Measurements from ENCODE around the gene TNIK. TPM values are rescaled to one million over a fixed set of nuclear protein-coding genes. Genes with fewer than 3 reads are reported as not detected.

TNIK gene
- total RNA-seq, 2 donors from 2014 or later, result 32.2 to 43.2 TPM

- Mint-ChIP-seq H3K4me3 (no peak overlapping the region), H3K36me3 (ENCODE audit: insufficient read depth in 2 of 2) (peaks cover 13 to 27% of the 10 kb centered on the region in 2 donors), H3K27ac (no peak overlapping the region), H3K9me3 (peaks cover 3% of the 10 kb centered on the region in 2 donors), H3K27me3 (ENCODE audit: low read depth) (no peaks in the 10 kb centered on the region), H3K4me1 (ENCODE audit: low read depth) (peaks cover 28% of the 10 kb centered on the region)
- DNase-seq (no peak), ATAC-seq (replicated peaks in 1 of 2) (no peak)
Observed at GRCh38 chr3:171340434-171340833, 119.8 kb downstream of the TNIK start.

GRCh38 chr3:171339598-171339997, 120.6 kb downstream of the TNIK start:
- H3K4me1 Mint-ChIP-seq (ENCODE audit: low read depth), result peaks cover 22% of the 10 kb centered on the region
- H3K27ac Mint-ChIP-seq, result no peak overlapping the region
- peaks cover 3% of the 10 kb centered on the region in 2 donors for H3K9me3 Mint-ChIP-seq
- H3K4me3 Mint-ChIP-seq, result no peak overlapping the region
- no peaks in the 10 kb centered on the region for H3K27me3 Mint-ChIP-seq (ENCODE audit: low read depth)
- ATAC-seq (replicated peaks in 1 of 2) (no peak), DNase-seq (no peak)
- H3K36me3 Mint-ChIP-seq (ENCODE audit: insufficient read depth in 2 of 2), result peaks cover 9 to 19% of the 10 kb centered on the region in 2 donors

DNA sequence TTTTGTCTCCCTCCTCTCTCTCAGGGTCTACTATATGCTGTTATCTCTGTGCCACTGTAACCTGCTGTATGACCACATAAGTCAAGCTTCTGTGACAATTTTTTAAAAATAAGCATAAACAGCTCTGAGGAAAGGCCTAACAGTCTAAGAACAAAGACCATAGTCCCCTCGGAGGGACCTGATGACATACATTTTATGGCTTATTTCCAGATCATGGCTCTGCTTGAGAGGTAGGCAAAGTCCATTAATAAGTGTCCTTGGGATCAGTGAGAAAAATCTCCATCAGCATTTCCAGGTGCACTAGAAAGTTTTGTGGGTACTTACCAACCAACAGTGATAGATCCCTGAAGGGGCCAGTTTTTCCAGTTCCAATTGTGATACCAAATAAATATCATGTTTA, 123.8 kb downstream of the TNIK start:
- H3K4me3 Mint-ChIP-seq, result no peak overlapping the region
- peaks cover 0 to 1% of the 10 kb centered on the region in 2 donors for H3K9me3 Mint-ChIP-seq
- no peak overlapping the region for H3K27ac Mint-ChIP-seq
- peaks cover 17% of the 10 kb centered on the region for H3K4me1 Mint-ChIP-seq (ENCODE audit: low read depth)
- ATAC-seq (replicated peaks in 1 of 2), result no peak
- DNase-seq, result no peak
- peaks cover 0 to 1% of the 10 kb centered on the region in 2 donors for H3K36me3 Mint-ChIP-seq (ENCODE audit: insufficient read depth in 2 of 2)
- H3K27me3 Mint-ChIP-seq (ENCODE audit: low read depth), result no peaks in the 10 kb centered on the region

GRCh38 chr3:171335559-171335958, 124.6 kb downstream of the TNIK start:
- H3K27me3 Mint-ChIP-seq (ENCODE audit: low read depth), result no peaks in the 10 kb centered on the region
- no peak overlapping the region for H3K27ac Mint-ChIP-seq
- peaks cover 0 to 1% of the 10 kb centered on the region in 2 donors for H3K36me3 Mint-ChIP-seq (ENCODE audit: insufficient read depth in 2 of 2)
- no peak for ATAC-seq (replicated peaks in 1 of 2)
- DNase-seq, result no peak
- peaks cover 25% of the 10 kb centered on the region for H3K4me1 Mint-ChIP-seq (ENCODE audit: low read depth)
- no peak overlapping the region for H3K4me3 Mint-ChIP-seq
- H3K9me3 Mint-ChIP-seq, result peaks cover 0 to 1% of the 10 kb centered on the region in 2 donors

- Mint-ChIP-seq H3K4me3 (no peak overlapping the region), H3K9me3 (peaks cover 0 to 1% of the 10 kb centered on the region in 2 donors), H3K27me3 (ENCODE audit: low read depth) (no peaks in the 10 kb centered on the region), H3K4me1 (ENCODE audit: low read depth) (peaks cover 30% of the 10 kb centered on the region), H3K27ac (no peak overlapping the region), H3K36me3 (ENCODE audit: insufficient read depth in 2 of 2) (peaks cover 0 to 1% of the 10 kb centered on the region in 2 donors)
- ATAC-seq (replicated peaks in 1 of 2) (no peak), DNase-seq (no peak)
Observed at GRCh38 chr3:171334465-171334811, 125.8 kb downstream of the TNIK start.

DNA sequence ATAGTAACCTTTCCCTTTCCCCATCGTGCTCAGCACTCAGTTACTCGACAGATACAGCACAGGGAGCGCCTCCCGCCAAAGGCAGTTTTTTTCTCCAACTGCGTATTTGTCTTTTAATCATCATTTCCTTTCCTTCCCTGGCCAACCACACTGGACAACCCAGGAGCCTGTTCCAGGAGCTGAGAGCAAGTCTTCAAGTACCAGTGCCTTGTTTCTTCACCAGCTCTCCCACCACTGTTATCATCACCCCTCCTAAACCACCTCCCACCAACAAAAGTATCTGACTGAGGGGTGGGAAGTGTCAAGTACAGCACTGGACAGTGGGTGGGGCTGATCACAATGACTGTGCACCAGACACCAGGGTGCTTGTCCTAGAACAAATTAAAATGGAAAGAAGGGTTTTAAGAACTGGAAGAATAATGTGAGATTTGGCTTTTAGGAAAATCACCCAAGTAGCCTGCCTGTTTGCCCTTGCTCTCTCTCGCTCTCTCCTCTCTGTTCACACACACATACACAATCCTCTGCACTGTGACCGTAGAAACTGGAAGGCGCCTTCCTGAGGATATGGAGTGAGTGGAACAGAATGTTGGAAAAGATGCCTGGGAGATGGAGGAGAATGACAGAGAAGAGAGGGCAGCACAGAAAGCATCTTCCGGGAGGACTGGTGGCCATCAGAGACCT, 126.3 kb downstream of the TNIK start:
- Mint-ChIP-seq H3K27me3 (ENCODE audit: low read depth) (no peaks in the 10 kb centered on the region), H3K4me3 (no peak overlapping the region), H3K4me1 (ENCODE audit: low read depth) (peaks cover 32% of the 10 kb centered on the region), H3K36me3 (ENCODE audit: insufficient read depth in 2 of 2) (peaks cover 0 to under 1% of the 10 kb centered on the region in 2 donors), H3K9me3 (peaks cover 0 to 1% of the 10 kb centered on the region in 2 donors), H3K27ac (no peak overlapping the region)
- ATAC-seq (replicated peaks in 1 of 2) (no peak), DNase-seq (no peak)

DNA sequence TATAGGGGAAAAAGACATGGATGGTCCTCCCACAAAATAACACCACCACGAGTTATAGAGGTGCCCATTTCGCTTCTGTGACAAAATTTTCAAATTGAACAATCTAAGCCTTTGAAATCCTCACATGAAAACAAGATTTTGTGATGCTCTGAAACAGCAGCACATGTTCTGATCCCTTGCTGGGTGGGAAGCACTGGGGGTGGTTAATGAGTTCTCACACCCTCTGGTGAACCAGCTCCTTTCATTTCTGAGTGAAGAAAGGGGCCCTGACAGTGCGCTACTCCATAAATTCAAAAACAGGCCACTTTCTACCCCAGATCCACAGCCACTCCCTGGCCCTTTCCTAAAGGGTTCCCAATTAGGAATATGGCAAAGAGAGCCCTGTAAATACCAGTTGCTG, 129.3 kb downstream of the TNIK start:
- peaks cover 38% of the 10 kb centered on the region for H3K4me1 Mint-ChIP-seq (ENCODE audit: low read depth)
- H3K27ac Mint-ChIP-seq, result no peak overlapping the region
- peaks cover 0 to 1% of the 10 kb centered on the region in 2 donors for H3K9me3 Mint-ChIP-seq
- ATAC-seq (replicated peaks in 1 of 2) (no peak), DNase-seq (no peak)
- no peaks in the 10 kb centered on the region for H3K36me3 Mint-ChIP-seq (ENCODE audit: insufficient read depth in 2 of 2)
- H3K4me3 Mint-ChIP-seq, result peak overlapping the region in 1 of 2 donors; percentile 12
- no peaks in the 10 kb centered on the region for H3K27me3 Mint-ChIP-seq (ENCODE audit: low read depth)

- no peak overlapping the region for H3K27ac Mint-ChIP-seq
- H3K9me3 Mint-ChIP-seq, result peaks cover 0 to 1% of the 10 kb centered on the region in 2 donors
- H3K4me1 Mint-ChIP-seq (ENCODE audit: low read depth), result peaks cover 39% of the 10 kb centered on the region
- no peak overlapping the region for H3K4me3 Mint-ChIP-seq
- H3K27me3 Mint-ChIP-seq (ENCODE audit: low read depth), result no peaks in the 10 kb centered on the region
- DNase-seq, result no peak
- no peak for ATAC-seq (replicated peaks in 1 of 2)
- H3K36me3 Mint-ChIP-seq (ENCODE audit: insufficient read depth in 2 of 2), result no peaks in the 10 kb centered on the region
Observed at GRCh38 chr3:171329746-171330145, 130.5 kb downstream of the TNIK start.

- Mint-ChIP-seq H3K4me1 (ENCODE audit: low read depth) (peaks cover 34% of the 10 kb centered on the region), H3K27ac (no peak overlapping the region), H3K36me3 (ENCODE audit: insufficient read depth in 2 of 2) (peaks cover 2 to 3% of the 10 kb centered on the region in 2 donors), H3K27me3 (ENCODE audit: low read depth) (no peaks in the 10 kb centered on the region), H3K9me3 (peaks cover 2 to 3% of the 10 kb centered on the region in 2 donors), H3K4me3 (peak overlapping the region in 1 of 2 donors; percentile 49)
- ATAC-seq (replicated peaks in 1 of 2) (peak; percentile 53 to 76), DNase-seq (peak; percentile 20 to 46)
Observed at GRCh38 chr3:171328419-171329082, 131.7 kb downstream of the TNIK start.

DNA sequence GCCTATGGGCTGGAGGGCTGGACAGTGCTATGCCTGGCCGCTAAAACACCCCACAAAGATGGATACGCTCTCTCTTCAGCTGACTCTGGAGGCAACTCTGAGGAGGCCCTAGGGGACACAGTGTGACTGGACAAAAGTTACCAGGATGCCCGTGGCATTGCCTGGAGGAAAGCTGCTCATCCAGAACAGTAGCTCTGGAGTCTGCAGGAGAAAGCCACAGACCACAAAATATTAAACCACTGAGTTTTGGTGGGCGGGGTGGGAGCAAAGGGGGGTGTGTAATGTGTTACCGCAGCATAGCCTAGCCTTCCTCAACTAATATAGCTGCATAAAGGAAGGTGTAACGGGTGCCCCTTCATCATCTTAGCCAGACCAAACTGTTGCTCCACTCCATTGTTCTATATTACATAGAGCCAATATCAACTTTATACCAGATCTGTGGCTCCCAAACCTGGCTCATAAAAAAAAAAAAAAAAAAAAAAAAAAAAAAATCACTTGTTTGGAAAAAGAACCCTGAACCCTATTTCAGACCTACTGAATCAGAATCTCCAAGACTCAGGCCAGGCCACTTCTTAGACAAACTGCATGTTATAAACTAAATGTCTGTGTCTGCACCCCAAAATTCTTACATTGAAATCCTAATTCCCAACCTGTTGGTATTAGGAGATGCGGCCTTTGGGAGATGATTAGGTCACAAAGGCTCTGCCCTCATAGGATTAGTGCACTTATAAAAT, 132.6 kb downstream of the TNIK start:
- Mint-ChIP-seq H3K36me3 (ENCODE audit: insufficient read depth in 2 of 2) (peaks cover 2 to 3% of the 10 kb centered on the region in 2 donors), H3K4me1 (ENCODE audit: low read depth) (peaks cover 34% of the 10 kb centered on the region), H3K27me3 (ENCODE audit: low read depth) (no peaks in the 10 kb centered on the region), H3K9me3 (peaks cover 2 to 3% of the 10 kb centered on the region in 2 donors), H3K27ac (no peak overlapping the region), H3K4me3 (no peak overlapping the region)
- peak in 1 of 2 donors; percentile 9 for ATAC-seq (replicated peaks in 1 of 2)
- no peak for DNase-seq

DNA sequence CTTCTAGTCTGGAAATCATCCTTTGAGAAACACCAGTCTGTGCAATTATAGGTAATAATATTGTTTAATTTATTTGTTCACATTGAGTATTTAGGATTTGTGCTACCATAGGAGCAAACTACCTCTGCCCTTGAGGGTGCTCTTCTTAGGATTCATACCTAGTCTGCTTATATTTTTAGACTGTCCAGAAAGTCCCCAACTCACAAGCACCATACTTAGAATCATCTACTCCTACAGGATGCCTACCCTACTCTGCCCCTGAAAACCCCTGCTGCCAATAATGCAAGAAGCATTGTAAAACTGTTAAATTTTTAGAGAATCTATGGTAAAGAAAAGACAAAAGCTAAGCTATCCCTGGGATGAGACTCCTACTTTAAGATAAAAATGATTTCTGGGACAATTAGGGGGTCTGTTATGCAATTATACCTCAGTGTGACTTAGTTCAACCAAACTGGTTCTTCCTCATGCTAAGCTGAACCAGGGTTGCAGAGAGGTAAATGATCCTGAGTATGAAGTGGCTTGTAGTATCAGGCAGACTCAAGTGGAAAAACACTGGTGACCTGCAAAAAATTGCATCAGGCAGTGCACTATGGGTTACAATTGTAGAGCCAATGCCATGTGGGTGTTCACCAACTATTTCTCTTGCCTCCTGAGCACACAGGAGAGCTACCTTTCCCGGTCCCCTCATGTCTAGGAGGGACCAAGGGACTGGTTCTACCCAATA, 133.3 kb downstream of the TNIK start:
- H3K4me3 Mint-ChIP-seq, result no peak overlapping the region
- peaks cover 29% of the 10 kb centered on the region for H3K4me1 Mint-ChIP-seq (ENCODE audit: low read depth)
- DNase-seq, result no peak

DNA sequence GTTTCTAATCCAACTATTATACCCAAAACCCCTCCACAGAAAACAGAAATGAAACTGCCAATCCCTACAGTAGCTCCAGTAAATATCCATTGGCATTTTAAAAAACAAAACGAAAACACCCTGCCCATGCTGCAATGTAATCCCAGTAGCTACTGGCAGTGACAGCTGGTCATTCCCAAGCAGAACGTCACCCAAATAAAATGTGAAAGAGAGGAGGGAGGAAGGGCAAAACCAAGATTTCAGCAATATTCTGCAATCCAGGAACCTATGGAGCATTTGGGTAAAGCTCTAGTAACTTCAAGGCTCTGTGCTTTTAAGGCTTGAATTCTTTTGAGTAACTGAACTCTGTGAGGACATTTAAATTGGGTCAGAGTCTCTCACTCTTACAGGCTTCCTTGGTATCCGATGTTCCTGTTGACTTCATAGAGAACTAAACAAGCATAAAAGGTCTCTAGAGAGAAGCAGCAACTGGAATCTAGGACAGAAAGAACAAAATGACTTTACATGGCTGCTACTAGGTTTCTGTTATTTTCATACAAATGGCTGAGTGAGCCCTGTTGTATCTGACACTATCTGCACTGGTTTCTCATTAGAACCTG, 136.2 kb downstream of the TNIK start:
- no peak overlapping the region for H3K4me3 Mint-ChIP-seq

More for the DNA sequence above, 133.3 kb downstream of the TNIK start:
- H3K27me3 Mint-ChIP-seq (ENCODE audit: low read depth), result no peaks in the 10 kb centered on the region
- H3K9me3 Mint-ChIP-seq, result peaks cover 2 to 3% of the 10 kb centered on the region in 2 donors
- peaks cover 2 to 3% of the 10 kb centered on the region in 2 donors for H3K36me3 Mint-ChIP-seq (ENCODE audit: insufficient read depth in 2 of 2)
- peak in 1 of 2 donors; percentile 11 for ATAC-seq (replicated peaks in 1 of 2)
- H3K27ac Mint-ChIP-seq, result no peak overlapping the region

More for the DNA sequence above, 136.2 kb downstream of the TNIK start:
- H3K27ac Mint-ChIP-seq, result no peak overlapping the region
- no peaks in the 10 kb centered on the region for H3K27me3 Mint-ChIP-seq (ENCODE audit: low read depth)
- no peak for DNase-seq
- peaks cover 14% of the 10 kb centered on the region for H3K4me1 Mint-ChIP-seq (ENCODE audit: low read depth)
- no peak for ATAC-seq (replicated peaks in 1 of 2)
- peaks cover 2 to 3% of the 10 kb centered on the region in 2 donors for H3K36me3 Mint-ChIP-seq (ENCODE audit: insufficient read depth in 2 of 2)
- H3K9me3 Mint-ChIP-seq, result peaks cover 2 to 3% of the 10 kb centered on the region in 2 donors

All from activated T-cell treated with anti-CD3 and anti-CD28 coated beads, Interleukin-2, amount 50 U/mL, for 72 hours (primary cell).